Body of pancreas (tissue), 4 donors: ENCODE results near the gene ECM2.

ENCODE experiments used
- POLR2A ChIP-seq, 3 donors: fragments of 450-650 bp; IDR thresholded peaks; one replicate each; pipeline ENCODE4 v1.6.1; 2016; ENCODE audit warnings: antibody characterized with exemption in 3 of 3, mild to moderate bottlenecking in 2 of 3
- TF ChIP-seq, protein P1 (sequence below), 7 experiments: fragments of 450-650 bp in 4 of 7; fragments of 200-600 bp in 3 of 7; sonication (generic) in 3 of 7; IDR thresholded peaks; one replicate each; pipeline ENCODE4 v1.5.1; 2016 to 2019; ENCODE audit warnings: antibody characterized with exemption in 7 of 7

DNA sequence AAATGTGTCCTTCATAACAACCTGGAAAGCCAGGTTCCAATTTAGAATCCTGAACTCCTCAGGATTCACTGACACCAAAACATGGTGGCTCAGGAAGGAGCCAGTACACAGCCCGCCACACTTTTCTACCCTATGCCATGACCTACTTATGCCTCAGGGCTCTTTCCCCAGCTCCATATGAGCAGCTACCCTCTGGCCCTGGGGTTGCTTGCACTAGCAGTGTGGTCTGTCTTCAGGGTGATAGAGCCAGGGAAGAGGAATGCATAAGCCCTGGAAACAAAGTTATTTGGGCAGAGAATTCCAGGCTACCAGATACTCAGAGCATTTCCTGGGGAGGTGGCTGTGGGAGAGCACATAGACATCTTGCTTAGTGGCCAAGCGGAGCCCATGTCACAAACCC is 15.0 kb upstream of the ECM2 start:
- TF ChIP-seq, protein P1, sequence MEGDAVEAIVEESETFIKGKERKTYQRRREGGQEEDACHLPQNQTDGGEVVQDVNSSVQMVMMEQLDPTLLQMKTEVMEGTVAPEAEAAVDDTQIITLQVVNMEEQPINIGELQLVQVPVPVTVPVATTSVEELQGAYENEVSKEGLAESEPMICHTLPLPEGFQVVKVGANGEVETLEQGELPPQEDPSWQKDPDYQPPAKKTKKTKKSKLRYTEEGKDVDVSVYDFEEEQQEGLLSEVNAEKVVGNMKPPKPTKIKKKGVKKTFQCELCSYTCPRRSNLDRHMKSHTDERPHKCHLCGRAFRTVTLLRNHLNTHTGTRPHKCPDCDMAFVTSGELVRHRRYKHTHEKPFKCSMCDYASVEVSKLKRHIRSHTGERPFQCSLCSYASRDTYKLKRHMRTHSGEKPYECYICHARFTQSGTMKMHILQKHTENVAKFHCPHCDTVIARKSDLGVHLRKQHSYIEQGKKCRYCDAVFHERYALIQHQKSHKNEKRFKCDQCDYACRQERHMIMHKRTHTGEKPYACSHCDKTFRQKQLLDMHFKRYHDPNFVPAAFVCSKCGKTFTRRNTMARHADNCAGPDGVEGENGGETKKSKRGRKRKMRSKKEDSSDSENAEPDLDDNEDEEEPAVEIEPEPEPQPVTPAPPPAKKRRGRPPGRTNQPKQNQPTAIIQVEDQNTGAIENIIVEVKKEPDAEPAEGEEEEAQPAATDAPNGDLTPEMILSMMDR (IDR thresholded peaks at IDR 0.05): no peak
- no peak for TF ChIP-seq POLR2A (IDR thresholded peaks at IDR 0.05)
